Activated CD8-positive, alpha-beta T cell treated with anti-CD3 and anti-CD28 coated beads for 36 hours (primary cell): ENCODE results near the gene FGD6. TPM values are rescaled to one million over a fixed set of nuclear protein-coding genes. Genes with fewer than 3 reads are reported as not detected.

Experiments
- ATAC-seq: fragments of 200-7000 bp; cut with Tn5 transposase; one replicate; pipeline ENCODE4 v1.10.0; 2021; ENCODE audit warnings: mild to moderate bottlenecking, moderate library complexity
- CTCF ChIA-PET: fragments of 350-600 bp; sonication (Branson Sonifier 250); formaldehyde crosslinking; loops from one replicate; lab custom pipeline; 2021; ENCODE audit warnings: antibody characterized with exemption; lab: Charles Lee
- POLR2A ChIA-PET: fragments of 350-600 bp; sonication (Branson Sonifier 250); formaldehyde crosslinking; loops from one replicate; lab custom pipeline; 2021; ENCODE audit warnings: antibody characterized with exemption; lab: Charles Lee
- DNase-seq: peaks from one replicate; pipeline ENCODE4 v3.0.0-alpha.2; 2020
- H3K27ac Mint-ChIP-seq: one replicate; pipeline ENCODE4 v1.8.0; 2021; ENCODE audit warnings: mild to moderate bottlenecking, mixed read lengths
- H3K27me3 Mint-ChIP-seq: one replicate; pipeline ENCODE4 v1.8.0; 2021; ENCODE audit warnings: mixed read lengths
- H3K36me3 Mint-ChIP-seq: one replicate; pipeline ENCODE4 v1.8.0; 2021; ENCODE audit warnings: low read depth, mixed read lengths
- H3K4me1 Mint-ChIP-seq: one replicate; pipeline ENCODE4 v1.8.0; 2021; ENCODE audit warnings: low read depth, mixed read lengths
- H3K4me3 Mint-ChIP-seq: one replicate; pipeline ENCODE4 v1.8.0; 2021; ENCODE audit warnings: mild to moderate bottlenecking, moderate library complexity, mixed read lengths
- H3K9me3 Mint-ChIP-seq: one replicate; pipeline ENCODE4 v1.8.0; 2021; ENCODE audit warnings: mixed read lengths
- intact Hi-C: fragments of 100-400 bp; cut with micrococcal nuclease; formaldehyde crosslinking; loops from one replicate; pipeline ENCODE4 v1.10.0; 2022
- total RNA-seq, 2 experiments: library from RNA; stranded (reverse); gene quantifications; one replicate each; pipeline ENCODE4 v1.2.3, GENCODE V29; 2021
- TF ChIP-seq, protein P1 (sequence below): fragments of 200-600 bp; IDR thresholded peaks from one replicate; pipeline ENCODE4 v1.8.0; 2022; ENCODE audit warnings: antibody characterized with exemption, mild to moderate bottlenecking

Gene FGD6
- total RNA-seq, 2 experiments from 2014 or later = 0.41 to 0.54 TPM

DNA sequence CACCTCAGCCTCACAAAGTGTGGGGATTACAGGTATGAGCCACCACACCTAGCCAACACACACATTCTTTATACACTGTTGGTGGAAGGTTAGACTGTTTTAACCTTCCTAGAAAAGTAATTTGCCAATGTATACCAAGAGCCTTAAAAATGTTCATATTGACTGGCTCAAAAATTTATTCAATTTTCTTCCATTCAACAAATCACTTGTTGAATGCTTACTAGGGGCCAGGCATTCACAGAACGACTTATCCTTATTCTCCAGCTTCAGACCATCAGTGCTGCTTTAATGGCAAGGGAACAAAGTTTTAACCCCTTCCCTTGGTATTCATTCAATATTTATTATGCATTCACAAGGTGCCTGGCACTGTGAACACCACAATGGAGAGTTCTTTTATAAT, 146.9 kb downstream of the FGD6 start:
- CTCF ChIA-PET = no interaction called here
- Mint-ChIP-seq H3K9me3 (no peaks in the 10 kb centered on the region), H3K36me3 (peaks cover 9% of the 10 kb centered on the region), H3K27me3 (no peaks in the 10 kb centered on the region), H3K4me3 (no peak overlapping the region), H3K27ac (no peak overlapping the region), H3K4me1 (peaks cover 17% of the 10 kb centered on the region)
- intact Hi-C loops = no loop called here
- no peak for DNase-seq
- no peak for ATAC-seq
- POLR2A ChIA-PET = no interaction called here
- TF ChIP-seq, protein P1, sequence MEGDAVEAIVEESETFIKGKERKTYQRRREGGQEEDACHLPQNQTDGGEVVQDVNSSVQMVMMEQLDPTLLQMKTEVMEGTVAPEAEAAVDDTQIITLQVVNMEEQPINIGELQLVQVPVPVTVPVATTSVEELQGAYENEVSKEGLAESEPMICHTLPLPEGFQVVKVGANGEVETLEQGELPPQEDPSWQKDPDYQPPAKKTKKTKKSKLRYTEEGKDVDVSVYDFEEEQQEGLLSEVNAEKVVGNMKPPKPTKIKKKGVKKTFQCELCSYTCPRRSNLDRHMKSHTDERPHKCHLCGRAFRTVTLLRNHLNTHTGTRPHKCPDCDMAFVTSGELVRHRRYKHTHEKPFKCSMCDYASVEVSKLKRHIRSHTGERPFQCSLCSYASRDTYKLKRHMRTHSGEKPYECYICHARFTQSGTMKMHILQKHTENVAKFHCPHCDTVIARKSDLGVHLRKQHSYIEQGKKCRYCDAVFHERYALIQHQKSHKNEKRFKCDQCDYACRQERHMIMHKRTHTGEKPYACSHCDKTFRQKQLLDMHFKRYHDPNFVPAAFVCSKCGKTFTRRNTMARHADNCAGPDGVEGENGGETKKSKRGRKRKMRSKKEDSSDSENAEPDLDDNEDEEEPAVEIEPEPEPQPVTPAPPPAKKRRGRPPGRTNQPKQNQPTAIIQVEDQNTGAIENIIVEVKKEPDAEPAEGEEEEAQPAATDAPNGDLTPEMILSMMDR = no peak

DNA sequence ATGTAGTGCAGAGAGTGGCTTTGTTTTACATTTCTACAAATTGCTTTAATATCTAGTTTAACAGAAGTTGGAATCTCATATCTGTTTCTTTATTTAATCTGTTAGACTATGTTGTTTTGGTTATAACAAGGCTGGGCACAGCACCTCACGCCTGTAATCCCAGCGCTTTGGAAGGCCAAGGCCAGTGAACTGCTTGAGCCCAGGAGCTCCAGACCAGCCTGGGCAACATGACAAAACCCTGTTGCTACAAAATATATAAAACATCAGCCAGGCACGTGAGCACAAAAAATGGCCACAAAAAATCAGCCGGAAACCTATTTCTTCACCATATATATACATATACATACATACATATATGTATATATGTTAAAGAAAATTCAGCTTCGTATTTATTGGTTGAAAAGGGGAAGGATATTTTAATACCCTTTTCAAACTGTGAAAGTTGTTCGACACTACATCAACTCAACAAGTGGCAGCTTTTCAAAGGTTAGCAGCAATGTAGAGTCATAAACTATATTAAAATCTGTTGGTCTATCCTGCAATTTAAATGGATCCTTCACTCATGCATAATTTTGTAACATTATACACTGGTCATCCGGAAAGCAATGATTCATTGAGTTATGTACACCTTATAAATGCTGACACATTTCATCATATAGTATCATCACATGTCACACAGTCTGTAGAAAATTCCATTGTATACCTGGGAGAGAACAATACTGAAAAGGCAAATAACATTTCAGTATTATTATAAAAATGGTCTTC, 151.0 kb downstream of the FGD6 start:
- no peak overlapping the region for H3K27ac Mint-ChIP-seq
- H3K36me3 Mint-ChIP-seq = peaks cover 22% of the 10 kb centered on the region
- intact Hi-C loops = no loop called here
- no peak for ATAC-seq
- no peak overlapping the region for H3K4me3 Mint-ChIP-seq
- H3K27me3 Mint-ChIP-seq = no peaks in the 10 kb centered on the region
- no peaks in the 10 kb centered on the region for H3K9me3 Mint-ChIP-seq
- TF ChIP-seq, protein P1 = no peak
- DNase-seq = no peak
- ChIA-PET POLR2A (no interaction called here), CTCF (no interaction called here)
- peaks cover 7% of the 10 kb centered on the region for H3K4me1 Mint-ChIP-seq

DNA sequence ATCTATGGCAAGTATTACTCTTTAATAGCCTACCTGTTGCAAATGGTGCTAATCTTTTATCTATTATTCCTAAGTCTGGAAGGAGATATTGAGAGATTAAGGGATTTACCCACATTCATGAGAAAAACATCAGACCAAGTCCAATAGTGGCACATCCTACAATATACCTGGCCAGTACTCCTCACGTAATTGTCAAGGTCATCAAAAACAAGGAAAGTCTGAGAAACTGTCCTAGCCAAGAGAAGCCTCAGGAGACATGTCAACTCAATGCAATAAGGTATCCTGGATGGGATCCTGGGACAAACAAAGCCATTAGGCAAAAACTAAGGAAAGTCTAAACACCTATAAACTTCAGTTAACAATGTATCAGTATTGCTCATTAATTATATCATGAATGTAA, 156.3 kb downstream of the FGD6 start:
- H3K27me3 Mint-ChIP-seq = no peaks in the 10 kb centered on the region
- ATAC-seq (no peak), DNase-seq (no peak)
- intact Hi-C loops = no loop called here
- no peak overlapping the region for H3K4me3 Mint-ChIP-seq
- H3K9me3 Mint-ChIP-seq = no peaks in the 10 kb centered on the region
- TF ChIP-seq, protein P1 = no peak
- H3K4me1 Mint-ChIP-seq = no peaks in the 10 kb centered on the region
- CTCF ChIA-PET = no interaction called here
- POLR2A ChIA-PET = interaction anchor here (0.8 kb wide), 1 partner anchor 11 kb away, joined by 4 read pairs; no protein-coding TSS in a partner anchor
- H3K27ac Mint-ChIP-seq = no peak overlapping the region
- peaks cover 30% of the 10 kb centered on the region for H3K36me3 Mint-ChIP-seq

DNA sequence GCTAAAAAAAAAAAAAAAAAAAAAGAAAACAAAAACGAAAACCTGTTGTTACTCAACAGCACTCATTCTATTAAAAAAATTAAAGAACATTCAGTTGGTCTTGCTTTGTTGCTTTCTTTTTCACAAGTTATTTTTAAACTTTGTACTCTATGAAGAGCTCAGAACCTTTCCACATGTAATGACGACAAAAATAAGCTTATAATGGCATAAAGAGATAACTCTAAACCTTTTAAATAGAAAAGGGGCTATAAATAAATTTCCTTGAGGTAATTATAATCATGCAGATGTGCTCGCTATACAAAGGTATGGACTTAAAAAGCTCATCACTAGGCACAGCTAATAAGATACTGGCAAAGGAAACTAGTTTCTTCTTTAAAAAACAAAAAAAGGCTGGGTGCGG, 157.3 kb downstream of the FGD6 start:
- H3K4me1 Mint-ChIP-seq = no peaks in the 10 kb centered on the region
- no peak overlapping the region for H3K27ac Mint-ChIP-seq
- POLR2A ChIA-PET = interaction anchor here (0.8 kb wide), 1 partner anchor 12 kb away, joined by 4 read pairs; no protein-coding TSS in a partner anchor
- H3K27me3 Mint-ChIP-seq = no peaks in the 10 kb centered on the region
- H3K4me3 Mint-ChIP-seq = no peak overlapping the region
- TF ChIP-seq, protein P1 = no peak
- CTCF ChIA-PET = interaction anchor here (0.7 to 1.8 kb wide), 2 partner anchors 10 to 13 kb away, joined by 3 read pairs; no protein-coding TSS in a partner anchor
- ATAC-seq (no peak), DNase-seq (no peak)
- intact Hi-C loops = no loop called here
- peaks cover 34% of the 10 kb centered on the region for H3K36me3 Mint-ChIP-seq
- H3K9me3 Mint-ChIP-seq = no peaks in the 10 kb centered on the region

DNA sequence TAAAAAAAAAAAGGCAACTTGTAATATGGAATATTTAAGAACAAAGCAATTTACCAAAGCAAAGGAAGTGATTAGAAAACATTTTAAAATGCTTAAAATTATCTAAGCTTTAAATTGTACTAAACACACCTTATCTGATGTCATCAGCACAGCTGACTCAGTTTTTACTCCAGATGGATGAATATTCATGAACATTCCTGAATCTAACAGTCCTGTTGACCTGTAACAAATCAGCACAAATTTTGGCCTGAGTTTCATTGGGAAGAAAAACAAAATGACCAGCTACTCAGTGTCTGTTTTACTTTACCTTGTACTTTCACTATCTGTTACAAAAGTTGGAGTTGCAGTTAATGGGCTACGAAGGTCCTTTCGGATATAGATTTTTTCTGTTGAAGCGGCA, 159.8 kb downstream of the FGD6 start:
- intact Hi-C loops = no loop called here
- peaks cover 30% of the 10 kb centered on the region for H3K36me3 Mint-ChIP-seq
- POLR2A ChIA-PET = interaction anchor here (1.0 kb wide), 1 partner anchor 287 kb away, joined by 3 read pairs; no protein-coding TSS in a partner anchor

More for the DNA sequence above, 159.8 kb downstream of the FGD6 start:
- DNase-seq = no peak
- CTCF ChIA-PET = interaction anchor here (0.9 to 1.6 kb wide), 2 partner anchors 16 to 26 kb away, joined by 4 to 5 read pairs; partner anchors contain the start of gene NR2C1
- ATAC-seq = no peak
- TF ChIP-seq, protein P1 = no peak
- Mint-ChIP-seq H3K27ac (no peak overlapping the region), H3K4me3 (no peak overlapping the region), H3K27me3 (no peaks in the 10 kb centered on the region), H3K9me3 (no peaks in the 10 kb centered on the region), H3K4me1 (no peaks in the 10 kb centered on the region)
